K562 (cell line): ENCODE data around the gene FLVCR2. TPM values are rescaled to one million over a fixed set of nuclear protein-coding genes. Genes with fewer than 3 reads are reported as not detected.

Source experiments
- ATAC-seq: fragments of 200-7000 bp; cut with Tn5 transposase; 3 replicates; pipeline ENCODE4 v1.9.1; 2020; ENCODE audit warnings: moderate library complexity
- BruUV-seq: library from RNA; stranded (reverse); fragments of 400-500 nt; replicated peaks from 2 replicates; lab custom pipeline; 2021; lab: Mats Ljungman, UMichigan
- CTCF ChIA-PET: fragments of 300-600 bp; formaldehyde crosslinking; extraction: SDS; loops from one replicate; lab custom pipeline; 2021; ENCODE audit warnings: low intra/inter-chr PET ratio; lab: Yijun Ruan, JAX
- POLR2A ChIA-PET: fragments of 300-600, 350-650 bp; sonication (Branson Sonifier 250); formaldehyde crosslinking; extraction: SDS; loops from one replicate; lab custom pipeline; 2021; ENCODE audit warnings: antibody characterized with exemption, inconsistent platforms; lab: Yijun Ruan, JAX
- DNase-seq, 4 experiments: peaks; one replicate each; pipeline versions ENCODE4 v3.0.0 to v3.0.0-alpha.2; 2011 to 2018; ENCODE audit warnings: low spot score in 3 of 4, mixed read lengths in 3 of 4; ENCODE audit errors: extremely low read depth in 1 of 4
- FAIRE-seq: peaks from 2 replicates; lab custom pipeline; 2011; peaks lifted over from hg19 to GRCh38; lab: Jason Lieb, UNC
- H2AFZ ChIP-seq: 2 replicates; pipeline ENCODE4 v1.6.0; 2011; ENCODE audit warnings: low read depth, low read length, control low read depth, inconsistent platforms
- H3K27ac ChIP-seq: fragments of 200-600 bp; 3 replicates; pipeline ENCODE4 v1.8.0; 2011; ENCODE audit warnings: low read depth, mild to moderate bottlenecking, control low read depth, inconsistent platforms, low read length, moderate library complexity, mixed read lengths; ENCODE audit errors: extremely low read depth
- H3K27me3 ChIP-seq, 2 experiments: fragments of 300-600 bp in 1 of 2; 2 replicates in 1 of 2; 3 replicates in 1 of 2; pipeline versions ENCODE4 v1.6.0 to v1.8.0; 2011; ENCODE audit warnings: inconsistent platforms in 2 of 2, low read length in 2 of 2, mild to moderate bottlenecking in 1 of 2, mixed read lengths in 1 of 2, moderate library complexity in 1 of 2; ENCODE audit not compliant: control insufficient read depth in 2 of 2, insufficient read depth in 2 of 2
- H3K36me3 ChIP-seq: fragments of 300-600 bp; 3 replicates; pipeline ENCODE4 v1.8.0; 2011; ENCODE audit warnings: mild to moderate bottlenecking, low read length, inconsistent platforms; ENCODE audit not compliant: control insufficient read depth, insufficient read depth
- H3K4me1 ChIP-seq, 2 experiments: fragments of 200-600 bp in 1 of 2; replicated peaks in 1 of 2; 2 replicates in 1 of 2; 3 replicates in 1 of 2; pipeline versions ENCODE4 v1.5.1 to v1.8.0; 2011; ENCODE audit warnings: inconsistent platforms in 2 of 2, low read length in 2 of 2, mild to moderate bottlenecking in 1 of 2, mixed read lengths in 1 of 2, moderate library complexity in 1 of 2; ENCODE audit not compliant: control insufficient read depth in 2 of 2, insufficient read depth in 2 of 2
- H3K4me2 ChIP-seq: 2 replicates; pipeline ENCODE4 v1.6.1; 2011; ENCODE audit warnings: low read length, control low read depth, inconsistent platforms, mixed read lengths; ENCODE audit not compliant: insufficient read depth
- H3K4me3 ChIP-seq: fragments of 200-600 bp; sonication (generic), shearing (Covaris generic); 2 replicates; pipeline ENCODE4 v1.5.1; 2016; ENCODE audit warnings: control low read depth, inconsistent platforms
- H3K79me2 ChIP-seq: fragments of 200-600 bp; 3 replicates; pipeline ENCODE4 v1.8.0; 2011; ENCODE audit warnings: low read length, inconsistent platforms; ENCODE audit not compliant: control insufficient read depth, insufficient read depth
- H3K9ac ChIP-seq, 2 experiments: 2 replicates each; pipeline versions ENCODE4 v1.6.0 to v1.6.1; 2011; ENCODE audit warnings: low read depth in 2 of 2, low read length in 2 of 2, control low read depth in 1 of 2, inconsistent platforms in 1 of 2, mild to moderate bottlenecking in 1 of 2, mixed read lengths in 1 of 2; ENCODE audit not compliant: insufficient read depth in 1 of 2
- H3K9me1 ChIP-seq: one replicate; pipeline ENCODE4 v1.6.0; 2011; ENCODE audit warnings: inconsistent platforms, mild to moderate bottlenecking, low read length, moderate library complexity; ENCODE audit not compliant: control insufficient read depth, insufficient read depth
- H3K9me3 ChIP-seq: replicated peaks from 2 replicates; pipeline ENCODE4 v1.5.1; 2011; ENCODE audit warnings: low read depth, low read length, inconsistent platforms; ENCODE audit not compliant: control insufficient read depth, insufficient read depth
- H4K20me1 ChIP-seq: replicated peaks from 2 replicates; pipeline ENCODE4 v1.6.1; 2011; ENCODE audit warnings: low read length, inconsistent platforms, mixed read lengths; ENCODE audit not compliant: control insufficient read depth, insufficient read depth
- ATF7 ChIP-seq: fragments of 450-650 bp; IDR thresholded peaks from 2 replicates; pipeline ENCODE4 v1.7.1; 2014; ENCODE audit warnings: mild to moderate bottlenecking, moderate library complexity
- CBX3 ChIP-seq, 2 experiments: IDR thresholded peaks; 1 replicate in 1 of 2; 2 replicates in 1 of 2; pipeline ENCODE4 v1.6.1; 2012; ENCODE audit warnings: inconsistent platforms in 2 of 2, low read length in 2 of 2, borderline replicate concordance in 1 of 2, control low read depth in 1 of 2
- MYC ChIP-seq, 2 experiments: fragments of 250-450 bp in 1 of 2; sonication (Bioruptor Pico) in 1 of 2; IDR thresholded peaks; 2 replicates each; pipeline versions ENCODE4 v1.5.1 to v1.6.1; 2012 to 2021; ENCODE audit warnings: low read depth in 2 of 2, borderline replicate concordance in 1 of 2, improper control_type of control experiment in 1 of 2, low read length in 1 of 2, mild to moderate bottlenecking in 1 of 2, moderate library complexity in 1 of 2
- NUFIP1 ChIP-seq: fragments of 450-650 bp; IDR thresholded peaks from 2 replicates; pipeline ENCODE4 v1.6.1; 2018; ENCODE audit not compliant: partially characterized antibody
- SLC30A9 ChIP-seq: fragments of 250-450 bp; sonication (Bioruptor Pico); IDR thresholded peaks from 2 replicates; pipeline ENCODE4 v1.8.0; 2022; ENCODE audit warnings: mild to moderate bottlenecking, moderate library complexity
- ZKSCAN3 ChIP-seq: fragments of 250-450 bp; sonication (Bioruptor Pico); IDR thresholded peaks from 2 replicates; pipeline ENCODE4 v1.4.0; 2020
- WGBS: fragments of 100-300 bp; shearing (Covaris generic); methylation state at CpG from one replicate; pipeline ENCODE4 v1.1.6; 2016; ENCODE audit warnings: low coverage, mixed read lengths; ENCODE audit not compliant: insufficient coverage; ENCODE audit errors: missing lambda C conversion rate; 5-methylcytosine and 5-hydroxymethylcytosine counted together
- in situ Hi-C: fragments of 300-500 bp; cut with MboI; formaldehyde crosslinking; loops from 4 replicates; pipeline ENCODE4 v1.15.0; 2018; ENCODE audit warnings: inconsistent platforms, mixed read lengths
- intact Hi-C: fragments of 100-400 bp; cut with micrococcal nuclease; formaldehyde crosslinking; loops from 2 replicates; pipeline ENCODE4 v1.14.2; 2022
- polyA plus RNA-seq, 8 experiments: library from polyadenylated mRNA; depleted of rRNA in 4 of 8; stranded (reverse) in 5 of 8; unstranded in 3 of 8; fragments of >200 nt; fragmentation: Nextera tagmentation in 2 of 8; fragmentation: Illumina TruSeq in 1 of 8; extraction: Ambion mirVana in 2 of 8; extraction: Trizol in 1 of 8; gene quantifications; 2 replicates each; pipeline versions ENCODE4 v1.2.1 to v1.2.3, GENCODE V29; 2011 to 2014; ENCODE audit warnings: inconsistent platforms in 1 of 8, missing spikeins in 1 of 8
- total RNA-seq, 7 experiments: library from RNA; depleted of rRNA in 6 of 7; stranded (reverse); fragments of >200 nt in 6 of 7; fragmentation: Illumina TruSeq in 2 of 7; extraction: Trizol in 2 of 7; gene quantifications; 2 replicates each; pipeline versions ENCODE4 v1.2.1 to v1.2.3, GENCODE V29; 2011 to 2021; ENCODE audit warnings: low replicate concordance in 1 of 7

FLVCR2 gene
- total and polyA plus RNA-seq, 9 of the 15 experiments (the other 6 are each of a cell fraction or from before 2014, with no cell fraction given) = 1.5 TPM; not detected in 8

DNA sequence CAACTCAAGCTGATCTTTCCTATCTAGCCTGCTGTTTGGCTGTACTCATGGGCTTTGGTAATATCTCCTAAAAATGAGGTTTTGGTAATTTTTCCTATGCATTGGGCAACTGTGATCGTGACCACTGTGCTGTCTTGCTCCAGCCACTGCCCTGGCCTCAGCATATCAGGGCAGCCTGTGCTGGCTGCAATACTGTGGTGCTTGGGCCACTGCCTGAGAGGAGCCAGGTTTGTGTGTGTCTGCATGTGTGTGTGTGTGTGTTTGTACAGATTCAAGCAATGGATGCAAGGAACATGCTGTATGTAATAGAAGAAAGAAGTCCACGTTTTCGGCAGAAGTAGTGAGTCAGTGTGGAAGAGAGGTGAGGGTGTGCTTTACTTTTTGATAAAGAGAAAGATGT lies 69.2 kb downstream of the FLVCR2 start:
- no peak for DNase-seq
- TF ChIP-seq NUFIP1 (no peak), MYC (IDR thresholded peaks at IDR 0.05; ENCODE audit: low read depth, low read length) (no peak), MYC (CRISPR knock-in tag; IDR thresholded peaks at IDR 0.05; ENCODE audit: borderline replicate concordance, low read depth) (no peak), SLC30A9 (CRISPR knock-in tag) (no peak), CBX3 (IDR thresholded peaks at IDR 0.05; ENCODE audit: borderline replicate concordance in 1 of 2, low read length in 2 of 2) (no peak), ATF7 (no peak), ZKSCAN3 (CRISPR knock-in tag) (no peak)
- Histone ChIP-seq H3K4me3 (no peak overlapping the region), H3K9ac (no peak overlapping the region), H3K4me2 (no peak overlapping the region), H3K9me1 (no peaks in the 10 kb centered on the region), H4K20me1 (no peaks in the 10 kb centered on the region), H2AFZ (no peak overlapping the region), H3K36me3 (peaks cover 25% of the 10 kb centered on the region; the same call in 2 of the 3 replicates), H3K27me3 (no peaks in the 10 kb centered on the region), H3K27ac (no peak overlapping the region), H3K9me3 (no peaks in the 10 kb centered on the region), H3K79me2 (no peaks in the 10 kb centered on the region), H3K4me1 (peaks cover 0 to 5% of the 10 kb centered on the region in 2 experiments; a peak in 2 of 5 replicates)
- ChIA-PET CTCF (no interaction called here), POLR2A (no interaction called here)
- no TSS peak for BruUV-seq
- intact Hi-C loops (no loop called here), in situ Hi-C loops (no loop called here)
- peak; percentile 53 for ATAC-seq
- WGBS = 25% methylated on average over 2 of the region's 3 CpGs
- FAIRE-seq = no peak
